K562 (cell line): ENCODE data around the gene NSRP1. TPM values are rescaled to one million over a fixed set of nuclear protein-coding genes. Genes with fewer than 3 reads are reported as not detected.

Experiments
- EHMT2 ChIP-seq: fragments of 450-650 bp; IDR thresholded peaks from 2 replicates; pipeline ENCODE4 v1.6.1; 2018; ENCODE audit warnings: antibody characterized with exemption
- HMBOX1 ChIP-seq: sonication (generic); IDR thresholded peaks from 2 replicates; pipeline ENCODE4 v1.6.1; 2016
- MXD1 ChIP-seq: fragments of 250-450 bp; sonication (Bioruptor Pico); IDR thresholded peaks from 2 replicates; pipeline ENCODE4 v1.8.0; 2021; ENCODE audit warnings: borderline replicate concordance, mild to moderate bottlenecking, moderate library complexity; ENCODE audit not compliant: poor library complexity, severe bottlenecking
- NR2C1 ChIP-seq, 2 experiments: fragments of 450-650 bp; IDR thresholded peaks; 2 replicates each; pipeline ENCODE4 v1.6.1; 2017; ENCODE audit warnings: mild to moderate bottlenecking in 2 of 2, antibody characterized with exemption in 1 of 2, inconsistent platforms in 1 of 2, missing compliant biosample characterization in 1 of 2, missing genetic modification characterization in 1 of 2
- RHOXF2B ChIP-seq: fragments of 250-450 bp; sonication (Bioruptor Pico); conservative IDR thresholded peaks from 2 replicates; pipeline ENCODE4 v1.5.1; 2021
- SIX5 ChIP-seq, 2 experiments: IDR thresholded peaks; 2 replicates each; pipeline ENCODE4 v1.6.1; 2011; ENCODE audit warnings: low read length in 2 of 2, borderline replicate concordance in 1 of 2, low read depth in 1 of 2, mild to moderate bottlenecking in 1 of 2, moderate library complexity in 1 of 2; ENCODE audit not compliant: insufficient read depth in 1 of 2
- ZNF668 ChIP-seq: fragments of 250-450 bp; sonication (Bioruptor Pico); IDR thresholded peaks from 2 replicates; pipeline ENCODE4 v1.8.0; 2022; ENCODE audit warnings: mild to moderate bottlenecking, inconsistent platforms
- polyA plus RNA-seq, 8 experiments: library from polyadenylated mRNA; depleted of rRNA in 4 of 8; stranded (reverse) in 5 of 8; unstranded in 3 of 8; fragments of >200 nt; fragmentation: Nextera tagmentation in 2 of 8; fragmentation: Illumina TruSeq in 1 of 8; extraction: Ambion mirVana in 2 of 8; extraction: Trizol in 1 of 8; gene quantifications; 2 replicates each; pipeline versions ENCODE4 v1.2.1 to v1.2.3, GENCODE V29; 2011 to 2014; ENCODE audit warnings: inconsistent platforms in 1 of 8, missing spikeins in 1 of 8
- total RNA-seq, 7 experiments: library from RNA; depleted of rRNA in 6 of 7; stranded (reverse); fragments of >200 nt in 6 of 7; fragmentation: Illumina TruSeq in 2 of 7; extraction: Trizol in 2 of 7; gene quantifications; 2 replicates each; pipeline versions ENCODE4 v1.2.1 to v1.2.3, GENCODE V29; 2011 to 2021; ENCODE audit warnings: low replicate concordance in 1 of 7
- TF ChIP-seq, protein P1 (sequence below): fragments of 250-450 bp; sonication (Bioruptor Pico); IDR thresholded peaks from 2 replicates; pipeline ENCODE4 v1.9.0; 2021; ENCODE audit warnings: mild to moderate bottlenecking, inconsistent platforms

Gene NSRP1
- total and polyA plus RNA-seq, 9 of the 15 experiments (the other 6 are each of a cell fraction or from before 2014, with no cell fraction given), result 18.4 to 68.6 (median 32.7) TPM

DNA sequence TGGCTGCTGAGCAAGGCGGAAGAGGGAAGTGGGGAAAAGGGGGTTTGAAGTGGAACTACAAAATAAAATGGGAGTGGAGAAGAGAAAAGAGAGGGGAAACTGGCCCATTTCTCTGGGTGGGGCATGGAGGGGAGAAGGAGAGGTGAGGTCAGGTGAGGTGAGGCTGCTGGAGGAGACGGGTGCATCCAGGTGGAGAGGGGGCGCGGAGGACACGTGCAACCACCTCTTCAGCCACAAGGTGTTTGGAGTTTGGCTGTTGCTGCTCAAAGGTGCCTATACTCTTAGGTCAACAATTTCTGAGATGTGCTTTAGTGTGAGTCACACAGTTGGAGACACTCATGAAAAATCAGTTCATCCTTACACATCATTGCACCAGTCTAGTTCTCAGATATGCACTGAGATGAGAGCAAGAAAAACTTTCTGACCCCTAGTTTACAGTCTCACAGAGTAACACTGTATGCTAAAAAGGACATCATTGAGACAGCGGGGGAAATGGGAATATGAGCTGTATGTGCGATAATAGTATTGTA, 114.0 kb downstream of the NSRP1 start (continued):
- no peak for TF ChIP-seq SIX5 (IDR thresholded peaks at IDR 0.05; ENCODE audit: borderline replicate concordance in 1 of 2, insufficient read depth in 1 of 2, low read depth in 1 of 2, low read length in 2 of 2)
- no peak for TF ChIP-seq ZNF668 (CRISPR knock-in tag)
- no peak for TF ChIP-seq NR2C1 (IDR thresholded peaks at IDR 0.05)
- TF ChIP-seq NR2C1 (tag; IDR thresholded peaks at IDR 0.05), result no peak
- TF ChIP-seq EHMT2, result no peak
- TF ChIP-seq RHOXF2B (CRISPR knock-in tag), result no peak
- TF ChIP-seq, protein P1, sequence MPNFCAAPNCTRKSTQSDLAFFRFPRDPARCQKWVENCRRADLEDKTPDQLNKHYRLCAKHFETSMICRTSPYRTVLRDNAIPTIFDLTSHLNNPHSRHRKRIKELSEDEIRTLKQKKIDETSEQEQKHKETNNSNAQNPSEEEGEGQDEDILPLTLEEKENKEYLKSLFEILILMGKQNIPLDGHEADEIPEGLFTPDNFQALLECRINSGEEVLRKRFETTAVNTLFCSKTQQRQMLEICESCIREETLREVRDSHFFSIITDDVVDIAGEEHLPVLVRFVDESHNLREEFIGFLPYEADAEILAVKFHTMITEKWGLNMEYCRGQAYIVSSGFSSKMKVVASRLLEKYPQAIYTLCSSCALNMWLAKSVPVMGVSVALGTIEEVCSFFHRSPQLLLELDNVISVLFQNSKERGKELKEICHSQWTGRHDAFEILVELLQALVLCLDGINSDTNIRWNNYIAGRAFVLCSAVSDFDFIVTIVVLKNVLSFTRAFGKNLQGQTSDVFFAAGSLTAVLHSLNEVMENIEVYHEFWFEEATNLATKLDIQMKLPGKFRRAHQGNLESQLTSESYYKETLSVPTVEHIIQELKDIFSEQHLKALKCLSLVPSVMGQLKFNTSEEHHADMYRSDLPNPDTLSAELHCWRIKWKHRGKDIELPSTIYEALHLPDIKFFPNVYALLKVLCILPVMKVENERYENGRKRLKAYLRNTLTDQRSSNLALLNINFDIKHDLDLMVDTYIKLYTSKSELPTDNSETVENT (CRISPR knock-in tag), result no peak
- no peak for TF ChIP-seq MXD1 (CRISPR knock-in tag)
- no peak for TF ChIP-seq HMBOX1
